ENCODE data around the gene DEF6.

GRCh38 chr6:35368038-35368887 lies 70.6 kb downstream of the DEF6 start:
- TF ChIP-seq CTBP1 (IDR thresholded peaks at IDR 0.05; ENCODE audit: borderline replicate concordance) (no peak), BHLHE40 (IDR thresholded peaks at IDR 0.05; ENCODE audit: borderline replicate concordance) (no peak), SP1 (IDR thresholded peaks at IDR 0.05) (no peak), SUZ12 (IDR thresholded peaks at IDR 0.05) (no peak), ZNF384 (IDR thresholded peaks at IDR 0.05) (no peak), HDGF (IDR thresholded peaks at IDR 0.05; ENCODE audit: borderline replicate concordance) (no peak), ELF4 (IDR thresholded peaks at IDR 0.05) (no peak), FOXM1 (IDR thresholded peaks at IDR 0.05; ENCODE audit: borderline replicate concordance) (no peak), ARNT (IDR thresholded peaks at IDR 0.05) (no peak), L3MBTL2 (conservative IDR thresholded peaks at IDR 0.05) (no peak), PKNOX1 (IDR thresholded peaks at IDR 0.05) (no peak), NFRKB (IDR thresholded peaks at IDR 0.05) (no peak), TARDBP (IDR thresholded peaks at IDR 0.05) (no peak), LEF1 (IDR thresholded peaks at IDR 0.05; ENCODE audit: borderline replicate concordance) (no peak)
